Fibroblast of mammary gland (primary cell): ENCODE results near the gene ZBTB5.
"Not testable (repeated sequence)": the region's sequence is repeated elsewhere in the genome, so short reads cannot be mapped to it uniquely, and the experiment has no call there.

Source experiments
- DNase-seq: peaks from one replicate; pipeline ENCODE4 v3.0.0-alpha.2; 2010; ENCODE audit warnings: low read depth
- H3K4me3 ChIP-seq: 2 replicates; pipeline ENCODE4 v1.5.1; 2011; ENCODE audit warnings: low read depth, mild to moderate bottlenecking, low read length, moderate library complexity; ENCODE audit not compliant: control insufficient read depth
- TF ChIP-seq, protein P1 (sequence below): conservative IDR thresholded peaks from 2 replicates; pipeline ENCODE4 v1.5.1; 2011; ENCODE audit warnings: low read depth, low read length, inconsistent platforms; ENCODE audit not compliant: control insufficient read depth, insufficient read depth

ZBTB5 gene

DNA sequence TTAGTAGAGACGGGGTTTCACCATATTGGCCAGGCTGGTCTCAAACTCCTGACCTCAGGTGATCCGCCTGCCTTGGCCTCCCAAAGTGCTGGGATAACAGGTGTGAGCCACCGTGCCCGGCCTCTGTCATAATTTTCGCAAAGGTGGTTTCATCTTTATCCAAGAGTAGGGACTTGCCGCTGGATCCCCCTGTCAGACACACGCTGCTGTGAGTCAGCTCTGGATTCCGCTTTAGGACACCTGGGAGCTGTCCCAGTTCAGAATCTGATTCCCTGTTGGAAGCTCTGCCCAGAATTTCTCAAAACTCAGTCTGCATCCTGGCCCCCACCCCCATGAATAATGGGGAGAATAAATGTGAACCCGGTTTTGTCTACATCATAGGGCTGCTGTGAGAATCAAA lies 60.7 kb downstream of the ZBTB5 start:
- TF ChIP-seq, protein P1, sequence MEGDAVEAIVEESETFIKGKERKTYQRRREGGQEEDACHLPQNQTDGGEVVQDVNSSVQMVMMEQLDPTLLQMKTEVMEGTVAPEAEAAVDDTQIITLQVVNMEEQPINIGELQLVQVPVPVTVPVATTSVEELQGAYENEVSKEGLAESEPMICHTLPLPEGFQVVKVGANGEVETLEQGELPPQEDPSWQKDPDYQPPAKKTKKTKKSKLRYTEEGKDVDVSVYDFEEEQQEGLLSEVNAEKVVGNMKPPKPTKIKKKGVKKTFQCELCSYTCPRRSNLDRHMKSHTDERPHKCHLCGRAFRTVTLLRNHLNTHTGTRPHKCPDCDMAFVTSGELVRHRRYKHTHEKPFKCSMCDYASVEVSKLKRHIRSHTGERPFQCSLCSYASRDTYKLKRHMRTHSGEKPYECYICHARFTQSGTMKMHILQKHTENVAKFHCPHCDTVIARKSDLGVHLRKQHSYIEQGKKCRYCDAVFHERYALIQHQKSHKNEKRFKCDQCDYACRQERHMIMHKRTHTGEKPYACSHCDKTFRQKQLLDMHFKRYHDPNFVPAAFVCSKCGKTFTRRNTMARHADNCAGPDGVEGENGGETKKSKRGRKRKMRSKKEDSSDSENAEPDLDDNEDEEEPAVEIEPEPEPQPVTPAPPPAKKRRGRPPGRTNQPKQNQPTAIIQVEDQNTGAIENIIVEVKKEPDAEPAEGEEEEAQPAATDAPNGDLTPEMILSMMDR, result no peak
- no peak for DNase-seq
- no peak overlapping the region for H3K4me3 ChIP-seq

DNA sequence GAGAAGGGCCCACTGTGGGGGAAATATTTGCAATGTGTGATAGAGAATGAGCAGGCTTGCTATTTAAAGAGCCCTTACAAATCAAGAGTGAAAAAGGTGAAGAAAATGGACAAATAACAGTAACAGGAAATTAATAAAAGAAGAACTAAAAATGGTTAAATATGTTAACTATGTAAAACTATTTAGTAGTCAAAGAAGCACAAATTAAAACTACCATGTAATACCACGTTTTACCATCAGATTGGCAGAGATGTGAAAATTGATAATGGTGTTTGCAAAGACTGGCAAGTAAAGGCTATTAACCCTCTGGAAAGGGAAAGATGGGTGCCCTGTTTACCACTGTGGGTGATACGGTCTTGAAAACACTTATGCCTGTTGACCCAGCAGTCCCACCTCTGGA lies 65.9 kb downstream of the ZBTB5 start:
- TF ChIP-seq, protein P1, result no peak
- no peak for DNase-seq
- H3K4me3 ChIP-seq, result no peak overlapping the region

DNA sequence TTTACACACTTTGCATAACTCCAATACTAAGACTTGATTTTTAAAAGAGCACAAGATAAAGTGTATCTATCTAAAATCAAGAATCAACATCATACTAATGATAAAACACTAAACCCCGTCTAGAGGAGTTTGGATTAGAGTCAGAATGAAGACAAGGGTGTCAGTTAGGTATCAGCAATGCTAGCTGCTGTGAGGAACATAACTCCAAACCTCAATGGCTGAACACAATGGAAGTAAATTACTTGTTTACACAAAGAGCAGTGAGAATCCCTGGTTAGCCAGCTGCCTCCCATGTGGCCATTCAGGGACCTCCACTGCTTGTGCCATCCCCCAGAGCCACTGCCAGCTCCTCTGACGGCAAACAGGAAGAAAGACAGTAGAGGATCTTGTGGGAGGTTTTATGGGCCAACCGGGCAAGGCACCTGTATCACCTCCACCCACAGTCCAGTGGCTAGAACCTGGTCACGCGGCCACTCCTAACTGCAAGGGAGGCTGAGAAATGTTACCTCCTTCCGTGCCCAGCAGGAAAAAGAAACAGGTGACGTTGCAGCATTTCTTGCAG lies 66.7 kb downstream of the ZBTB5 start:
- TF ChIP-seq, protein P1, result no peak
- H3K4me3 ChIP-seq, result no peak overlapping the region
- no peak for DNase-seq

DNA sequence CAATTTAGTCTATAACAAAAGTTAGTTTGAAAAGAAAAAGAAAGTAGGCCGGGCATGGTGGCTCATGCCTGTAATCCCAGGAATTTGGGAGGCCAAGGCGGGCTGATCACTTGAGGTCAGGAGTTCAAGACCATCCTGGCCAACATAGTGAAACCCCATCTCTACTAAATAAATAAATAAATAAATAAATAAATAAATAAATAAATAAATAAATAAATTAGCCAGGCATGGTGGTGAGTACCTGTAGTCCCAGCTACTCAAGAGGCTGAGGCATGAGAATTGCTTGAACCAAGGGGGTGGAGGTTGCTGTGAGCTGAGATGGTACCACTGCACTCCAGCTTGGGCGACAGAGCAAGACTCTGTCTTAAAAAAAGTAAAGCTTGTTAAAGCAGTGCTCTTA lies 67.3 kb downstream of the ZBTB5 start:
- H3K4me3 ChIP-seq, DNase-seq: not testable (repeated sequence)

DNA sequence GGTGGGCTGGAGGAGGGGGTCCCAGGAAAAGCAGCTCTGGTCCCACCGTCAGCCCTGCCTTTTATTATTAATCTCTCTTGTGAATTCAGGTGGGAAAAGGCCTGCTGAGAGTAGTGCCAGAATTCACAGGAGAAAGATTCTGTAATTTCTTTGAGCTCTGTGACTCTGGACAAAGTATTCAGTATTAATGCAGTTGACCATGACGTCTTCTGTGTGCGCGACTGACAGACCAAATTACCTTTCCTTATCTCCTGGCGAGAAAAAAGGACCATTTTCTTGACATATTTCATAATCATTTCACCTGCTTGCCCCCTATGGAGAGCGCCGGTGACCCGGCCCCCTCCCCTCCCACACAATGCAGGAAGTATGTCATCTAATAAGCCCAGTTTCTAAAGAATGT lies 69.6 kb downstream of the ZBTB5 start:
- no peak for DNase-seq
- no peak overlapping the region for H3K4me3 ChIP-seq
- TF ChIP-seq, protein P1, result no peak

DNA sequence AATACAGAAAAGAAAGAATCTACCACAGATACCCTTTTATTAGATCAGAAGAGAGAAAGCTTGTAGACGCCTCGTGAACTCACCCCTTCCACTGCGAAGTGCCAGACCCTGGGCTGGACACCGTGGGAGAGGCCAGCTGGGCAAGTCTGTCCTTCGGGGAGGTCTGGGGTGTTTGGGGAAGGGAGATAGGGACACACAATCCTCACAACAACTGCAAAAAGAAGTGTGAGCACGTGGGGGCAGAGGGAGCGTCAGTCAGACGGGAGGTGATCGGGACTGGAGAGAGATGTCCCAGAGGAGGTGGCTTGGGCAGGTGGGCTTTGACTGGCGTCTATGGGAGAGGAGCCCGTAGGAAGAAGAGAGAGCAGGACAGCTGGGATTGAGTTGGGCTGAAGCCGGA lies 70.0 kb downstream of the ZBTB5 start:
- no peak overlapping the region for H3K4me3 ChIP-seq
- TF ChIP-seq, protein P1, result no peak
- no peak for DNase-seq

DNA sequence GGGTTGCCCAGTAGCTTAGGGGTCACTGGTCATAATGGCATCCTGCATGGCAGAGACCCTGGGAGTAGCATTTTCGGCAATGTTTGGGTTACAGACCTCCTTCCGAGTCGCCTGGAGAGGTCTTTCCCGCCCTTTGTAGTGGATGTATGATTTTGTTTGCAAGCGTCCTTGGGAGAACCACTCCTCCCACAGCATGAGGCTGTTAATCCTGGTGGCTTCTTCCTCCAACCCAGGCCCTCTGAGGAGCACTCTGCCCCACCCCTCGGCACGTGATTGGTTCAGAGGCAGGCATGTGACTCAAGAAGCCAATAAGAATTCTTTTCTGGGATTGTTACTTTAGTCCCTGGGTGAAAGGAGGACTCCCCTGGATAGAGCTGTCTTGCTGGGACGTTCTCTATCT lies 73.0 kb downstream of the ZBTB5 start:
- no peak overlapping the region for H3K4me3 ChIP-seq
- TF ChIP-seq, protein P1, result no peak
- no peak for DNase-seq
